ENCODE results near the gene MLEC. TPM values are rescaled to one million over a fixed set of nuclear protein-coding genes. Genes with fewer than 3 reads are reported as not detected.

Gene MLEC
- total and polyA plus RNA-seq, 2 of the 13 experiments (the other 11 are each of a cell fraction or from before 2014, with no cell fraction given) = 49.8 to 156 TPM

DNA sequence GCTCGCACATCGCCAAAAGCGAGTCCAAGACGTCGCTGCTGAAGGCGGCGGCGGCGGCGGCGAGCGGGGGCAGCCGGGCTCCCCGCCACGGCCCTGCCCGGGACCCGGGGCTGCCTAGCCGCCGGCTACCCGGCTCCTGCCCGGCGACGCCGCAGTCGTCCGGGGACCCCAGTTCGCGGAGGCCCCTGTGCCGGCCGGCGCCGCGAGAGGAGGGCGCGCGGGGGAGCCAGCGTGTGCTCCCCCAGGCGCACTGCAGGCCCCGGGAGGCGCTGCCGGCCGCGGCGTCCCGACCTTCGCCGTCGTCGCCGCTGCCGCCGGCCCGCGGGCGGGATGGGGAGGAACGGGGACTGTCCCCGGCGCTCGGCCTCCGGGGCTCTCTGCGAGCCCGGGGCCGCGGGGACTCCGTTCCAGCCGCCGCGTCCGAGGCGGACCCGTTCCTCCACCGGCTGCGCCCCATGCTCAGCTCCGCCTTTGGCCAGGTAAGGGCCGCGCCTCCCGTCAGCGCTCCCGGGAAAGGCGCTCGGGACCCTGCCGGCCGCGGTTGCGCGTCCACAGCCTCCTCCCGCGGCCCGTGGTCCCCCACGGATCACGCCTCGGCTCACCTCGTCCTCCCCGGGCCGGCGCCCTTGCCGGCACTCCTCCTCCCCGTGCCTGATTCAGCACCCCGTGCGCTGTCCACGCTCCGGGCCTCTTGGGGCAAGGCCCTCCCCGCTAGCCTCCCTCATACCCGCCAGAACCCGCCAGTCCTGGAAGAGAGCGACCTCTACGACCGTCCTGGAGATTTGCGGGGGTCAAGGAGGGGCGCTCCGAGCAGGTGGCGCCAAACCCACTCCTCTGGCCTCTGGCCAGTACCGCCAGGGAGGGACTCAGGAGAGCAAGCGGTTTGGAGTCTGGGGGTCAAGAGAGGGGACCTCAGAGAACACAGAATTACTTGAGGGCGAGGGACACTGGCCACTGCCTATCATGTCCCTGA is 45.8 kb upstream of the MLEC start (continued):
- TF ChIP-seq ZNF569 (CRISPR knock-in tag; IDR thresholded peaks at IDR 0.05; ENCODE audit: borderline replicate concordance) (no peak), NR2F1 (CRISPR knock-in tag; IDR thresholded peaks at IDR 0.05) (no peak), CCAR2 (optimal IDR thresholded peaks at IDR 0.05; ENCODE audit: low read depth, low read length) (no peak), HNRNPH1 (optimal IDR thresholded peaks at IDR 0.05; ENCODE audit: low read depth, low read length) (no peak), MTA3 (CRISPR knock-in tag; IDR thresholded peaks at IDR 0.05) (no peak), KLF13 (CRISPR knock-in tag; IDR thresholded peaks at IDR 0.05) (no peak), CBX2 (IDR thresholded peaks at IDR 0.05; ENCODE audit: low read depth, low read length) (no peak), CBX2 (CRISPR knock-in tag; IDR thresholded peaks at IDR 0.05; ENCODE audit: low read depth) (no peak), TAF1 (CRISPR knock-in tag; IDR thresholded peaks at IDR 0.05) (no peak), HOXA7 (CRISPR knock-in tag; IDR thresholded peaks at IDR 0.05) (no peak)
- TF ChIP-seq, protein P1, sequence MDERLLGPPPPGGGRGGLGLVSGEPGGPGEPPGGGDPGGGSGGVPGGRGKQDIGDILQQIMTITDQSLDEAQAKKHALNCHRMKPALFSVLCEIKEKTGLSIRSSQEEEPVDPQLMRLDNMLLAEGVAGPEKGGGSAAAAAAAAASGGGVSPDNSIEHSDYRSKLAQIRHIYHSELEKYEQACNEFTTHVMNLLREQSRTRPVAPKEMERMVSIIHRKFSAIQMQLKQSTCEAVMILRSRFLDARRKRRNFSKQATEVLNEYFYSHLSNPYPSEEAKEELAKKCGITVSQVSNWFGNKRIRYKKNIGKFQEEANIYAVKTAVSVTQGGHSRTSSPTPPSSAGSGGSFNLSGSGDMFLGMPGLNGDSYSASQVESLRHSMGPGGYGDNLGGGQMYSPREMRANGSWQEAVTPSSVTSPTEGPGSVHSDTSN (CRISPR knock-in tag; IDR thresholded peaks at IDR 0.05) = no peak
- TF ChIP-seq, protein P2, sequence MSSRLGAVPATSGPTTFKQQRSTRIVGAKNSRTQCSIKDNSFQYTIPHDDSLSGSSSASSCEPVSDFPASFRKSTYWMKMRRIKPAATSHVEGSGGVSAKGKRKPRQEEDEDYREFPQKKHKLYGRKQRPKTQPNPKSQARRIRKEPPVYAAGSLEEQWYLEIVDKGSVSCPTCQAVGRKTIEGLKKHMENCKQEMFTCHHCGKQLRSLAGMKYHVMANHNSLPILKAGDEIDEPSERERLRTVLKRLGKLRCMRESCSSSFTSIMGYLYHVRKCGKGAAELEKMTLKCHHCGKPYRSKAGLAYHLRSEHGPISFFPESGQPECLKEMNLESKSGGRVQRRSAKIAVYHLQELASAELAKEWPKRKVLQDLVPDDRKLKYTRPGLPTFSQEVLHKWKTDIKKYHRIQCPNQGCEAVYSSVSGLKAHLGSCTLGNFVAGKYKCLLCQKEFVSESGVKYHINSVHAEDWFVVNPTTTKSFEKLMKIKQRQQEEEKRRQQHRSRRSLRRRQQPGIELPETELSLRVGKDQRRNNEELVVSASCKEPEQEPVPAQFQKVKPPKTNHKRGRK (CRISPR knock-in tag; IDR thresholded peaks at IDR 0.05) = no peak
- TF ChIP-seq, protein P3, sequence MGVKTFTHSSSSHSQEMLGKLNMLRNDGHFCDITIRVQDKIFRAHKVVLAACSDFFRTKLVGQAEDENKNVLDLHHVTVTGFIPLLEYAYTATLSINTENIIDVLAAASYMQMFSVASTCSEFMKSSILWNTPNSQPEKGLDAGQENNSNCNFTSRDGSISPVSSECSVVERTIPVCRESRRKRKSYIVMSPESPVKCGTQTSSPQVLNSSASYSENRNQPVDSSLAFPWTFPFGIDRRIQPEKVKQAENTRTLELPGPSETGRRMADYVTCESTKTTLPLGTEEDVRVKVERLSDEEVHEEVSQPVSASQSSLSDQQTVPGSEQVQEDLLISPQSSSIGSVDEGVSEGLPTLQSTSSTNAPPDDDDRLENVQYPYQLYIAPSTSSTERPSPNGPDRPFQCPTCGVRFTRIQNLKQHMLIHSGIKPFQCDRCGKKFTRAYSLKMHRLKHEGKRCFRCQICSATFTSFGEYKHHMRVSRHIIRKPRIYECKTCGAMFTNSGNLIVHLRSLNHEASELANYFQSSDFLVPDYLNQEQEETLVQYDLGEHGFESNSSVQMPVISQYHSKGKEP (CRISPR knock-in tag; IDR thresholded peaks at IDR 0.05) = no peak
- TF ChIP-seq, protein P4, sequence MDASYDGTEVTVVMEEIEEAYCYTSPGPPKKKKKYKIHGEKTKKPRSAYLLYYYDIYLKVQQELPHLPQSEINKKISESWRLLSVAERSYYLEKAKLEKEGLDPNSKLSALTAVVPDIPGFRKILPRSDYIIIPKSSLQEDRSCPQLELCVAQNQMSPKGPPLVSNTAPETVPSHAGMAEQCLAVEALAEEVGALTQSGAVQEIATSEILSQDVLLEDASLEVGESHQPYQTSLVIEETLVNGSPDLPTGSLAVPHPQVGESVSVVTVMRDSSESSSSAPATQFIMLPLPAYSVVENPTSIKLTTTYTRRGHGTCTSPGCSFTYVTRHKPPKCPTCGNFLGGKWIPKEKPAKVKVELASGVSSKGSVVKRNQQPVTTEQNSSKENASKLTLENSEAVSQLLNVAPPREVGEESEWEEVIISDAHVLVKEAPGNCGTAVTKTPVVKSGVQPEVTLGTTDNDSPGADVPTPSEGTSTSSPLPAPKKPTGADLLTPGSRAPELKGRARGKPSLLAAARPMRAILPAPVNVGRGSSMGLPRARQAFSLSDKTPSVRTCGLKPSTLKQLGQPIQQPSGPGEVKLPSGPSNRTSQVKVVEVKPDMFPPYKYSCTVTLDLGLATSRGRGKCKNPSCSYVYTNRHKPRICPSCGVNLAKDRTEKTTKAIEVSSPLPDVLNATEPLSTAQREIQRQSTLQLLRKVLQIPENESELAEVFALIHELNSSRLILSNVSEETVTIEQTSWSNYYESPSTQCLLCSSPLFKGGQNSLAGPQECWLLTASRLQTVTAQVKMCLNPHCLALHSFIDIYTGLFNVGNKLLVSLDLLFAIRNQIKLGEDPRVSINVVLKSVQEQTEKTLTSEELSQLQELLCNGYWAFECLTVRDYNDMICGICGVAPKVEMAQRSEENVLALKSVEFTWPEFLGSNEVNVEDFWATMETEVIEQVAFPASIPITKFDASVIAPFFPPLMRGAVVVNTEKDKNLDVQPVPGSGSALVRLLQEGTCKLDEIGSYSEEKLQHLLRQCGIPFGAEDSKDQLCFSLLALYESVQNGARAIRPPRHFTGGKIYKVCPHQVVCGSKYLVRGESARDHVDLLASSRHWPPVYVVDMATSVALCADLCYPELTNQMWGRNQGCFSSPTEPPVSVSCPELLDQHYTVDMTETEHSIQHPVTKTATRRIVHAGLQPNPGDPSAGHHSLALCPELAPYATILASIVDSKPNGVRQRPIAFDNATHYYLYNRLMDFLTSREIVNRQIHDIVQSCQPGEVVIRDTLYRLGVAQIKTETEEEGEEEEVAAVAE (CRISPR knock-in tag; IDR thresholded peaks at IDR 0.05; ENCODE audit: borderline replicate concordance) = no peak
- TF ChIP-seq, protein P5, sequence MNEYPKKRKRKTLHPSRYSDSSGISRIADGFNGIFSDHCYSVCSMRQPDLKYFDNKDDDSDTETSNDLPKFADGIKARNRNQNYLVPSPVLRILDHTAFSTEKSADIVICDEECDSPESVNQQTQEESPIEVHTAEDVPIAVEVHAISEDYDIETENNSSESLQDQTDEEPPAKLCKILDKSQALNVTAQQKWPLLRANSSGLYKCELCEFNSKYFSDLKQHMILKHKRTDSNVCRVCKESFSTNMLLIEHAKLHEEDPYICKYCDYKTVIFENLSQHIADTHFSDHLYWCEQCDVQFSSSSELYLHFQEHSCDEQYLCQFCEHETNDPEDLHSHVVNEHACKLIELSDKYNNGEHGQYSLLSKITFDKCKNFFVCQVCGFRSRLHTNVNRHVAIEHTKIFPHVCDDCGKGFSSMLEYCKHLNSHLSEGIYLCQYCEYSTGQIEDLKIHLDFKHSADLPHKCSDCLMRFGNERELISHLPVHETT (CRISPR knock-in tag; conservative IDR thresholded peaks at IDR 0.05) = no peak
- TF ChIP-seq, protein P6, sequence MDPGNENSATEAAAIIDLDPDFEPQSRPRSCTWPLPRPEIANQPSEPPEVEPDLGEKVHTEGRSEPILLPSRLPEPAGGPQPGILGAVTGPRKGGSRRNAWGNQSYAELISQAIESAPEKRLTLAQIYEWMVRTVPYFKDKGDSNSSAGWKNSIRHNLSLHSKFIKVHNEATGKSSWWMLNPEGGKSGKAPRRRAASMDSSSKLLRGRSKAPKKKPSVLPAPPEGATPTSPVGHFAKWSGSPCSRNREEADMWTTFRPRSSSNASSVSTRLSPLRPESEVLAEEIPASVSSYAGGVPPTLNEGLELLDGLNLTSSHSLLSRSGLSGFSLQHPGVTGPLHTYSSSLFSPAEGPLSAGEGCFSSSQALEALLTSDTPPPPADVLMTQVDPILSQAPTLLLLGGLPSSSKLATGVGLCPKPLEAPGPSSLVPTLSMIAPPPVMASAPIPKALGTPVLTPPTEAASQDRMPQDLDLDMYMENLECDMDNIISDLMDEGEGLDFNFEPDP (CRISPR knock-in tag; conservative IDR thresholded peaks at IDR 0.05) = no peak
